WTC11 (cell line): ENCODE measurements around the gene TLCD3B. TPM values are rescaled to one million over a fixed set of nuclear protein-coding genes. Genes with fewer than 3 reads are reported as not detected.

ENCODE experiments used
- ATAC-seq: fragments of 200-7000 bp; cut with Tn5 transposase; 2 replicates; pipeline ENCODE4 v1.10.0; 2021; ENCODE audit warnings: mild to moderate bottlenecking, moderate library complexity
- CTCF ChIA-PET: fragments of 300-600 bp; sonication (Branson Sonifier 250); formaldehyde crosslinking; loops from one replicate; lab custom pipeline; 2021; ENCODE audit warnings: antibody characterized with exemption; lab: Charles Lee
- POLR2A ChIA-PET: fragments of 350-600 bp; sonication (Branson Sonifier 250); formaldehyde crosslinking; loops from one replicate; lab custom pipeline; 2021; ENCODE audit warnings: antibody characterized with exemption; lab: Charles Lee
- DNase-seq: peaks from one replicate; pipeline ENCODE4 v3.0.0; 2021; ENCODE audit warnings: low spot score
- H3K27ac Mint-ChIP-seq: 2 replicates; pipeline ENCODE4 v1.8.0; 2021; ENCODE audit warnings: mixed read lengths
- H3K27me3 Mint-ChIP-seq: 2 replicates; pipeline ENCODE4 v1.8.0; 2021; ENCODE audit warnings: low read depth, mild to moderate bottlenecking, moderate library complexity, mixed read lengths
- H3K36me3 Mint-ChIP-seq: 2 replicates; pipeline ENCODE4 v1.8.0; 2021; ENCODE audit warnings: mixed read lengths
- H3K4me1 Mint-ChIP-seq: 2 replicates; pipeline ENCODE4 v1.8.0; 2022; ENCODE audit warnings: mixed read lengths
- H3K4me3 Mint-ChIP-seq: 2 replicates; pipeline ENCODE4 v1.8.0; 2021; ENCODE audit warnings: mild to moderate bottlenecking, moderate library complexity, mixed read lengths
- H3K9me3 Mint-ChIP-seq: 2 replicates; pipeline ENCODE4 v1.8.0; 2021; ENCODE audit warnings: mixed read lengths
- AR ChIP-seq: fragments of 250-450 bp; sonication (Bioruptor Pico); IDR thresholded peaks from 2 replicates; pipeline ENCODE4 v1.9.0; 2021; ENCODE audit warnings: mild to moderate bottlenecking
- ATF1 ChIP-seq: sonication (generic); formaldehyde crosslinking; IDR thresholded peaks from 2 replicates; pipeline ENCODE4 v1.8.1; 2023; ENCODE audit warnings: mild to moderate bottlenecking, moderate library complexity, missing genetic modification reagents
- ESRRA ChIP-seq: sonication (generic); formaldehyde crosslinking; IDR thresholded peaks from 2 replicates; pipeline ENCODE4 v1.8.1; 2022; ENCODE audit warnings: mild to moderate bottlenecking, missing genetic modification reagents, borderline replicate concordance
- ETV6 ChIP-seq: sonication (generic); formaldehyde crosslinking; IDR thresholded peaks from 2 replicates; pipeline ENCODE4 v1.8.1; 2022; ENCODE audit warnings: mild to moderate bottlenecking, missing genetic modification reagents
- GTF2I ChIP-seq: fragments of 250-450 bp; sonication (Bioruptor Pico); conservative IDR thresholded peaks from 2 replicates; pipeline ENCODE4 v1.4.0; 2021; ENCODE audit warnings: mild to moderate bottlenecking
- IRF1 ChIP-seq: sonication (generic); formaldehyde crosslinking; IDR thresholded peaks from 2 replicates; pipeline ENCODE4 v1.8.0; 2023; ENCODE audit warnings: missing genetic modification reagents
- KAT7 ChIP-seq: sonication (generic); formaldehyde crosslinking; IDR thresholded peaks from 2 replicates; pipeline ENCODE4 v1.8.1; 2023; ENCODE audit warnings: missing genetic modification reagents, mild to moderate bottlenecking, borderline replicate concordance
- MAX ChIP-seq: sonication (generic); formaldehyde crosslinking; IDR thresholded peaks from 2 replicates; pipeline ENCODE4 v1.8.0; 2022; ENCODE audit warnings: mild to moderate bottlenecking, missing genetic modification reagents
- MLX ChIP-seq: sonication (generic); formaldehyde crosslinking; IDR thresholded peaks from 2 replicates; pipeline ENCODE4 v1.8.1; 2023; ENCODE audit warnings: mild to moderate bottlenecking, missing genetic modification reagents, moderate library complexity
- NFATC4 ChIP-seq: fragments of 250-450 bp; sonication (Bioruptor Pico); IDR thresholded peaks from 2 replicates; pipeline ENCODE4 v1.9.0; 2021; ENCODE audit warnings: mild to moderate bottlenecking
- NR1H2 ChIP-seq: sonication (generic); formaldehyde crosslinking; IDR thresholded peaks from 2 replicates; pipeline ENCODE4 v1.9.0; 2021; ENCODE audit warnings: mild to moderate bottlenecking, moderate library complexity, missing genetic modification reagents
- PRDM15 ChIP-seq: sonication (generic); formaldehyde crosslinking; IDR thresholded peaks from 2 replicates; pipeline ENCODE4 v1.8.0; 2022; ENCODE audit warnings: missing genetic modification reagents
- PRRX2 ChIP-seq: fragments of 250-450 bp; sonication (Bioruptor Pico); IDR thresholded peaks from 2 replicates; pipeline ENCODE4 v1.8.0; 2021; ENCODE audit warnings: mild to moderate bottlenecking
- USF1 ChIP-seq: sonication (generic); formaldehyde crosslinking; IDR thresholded peaks from 2 replicates; pipeline ENCODE4 v1.8.0; 2022; ENCODE audit warnings: mild to moderate bottlenecking, missing genetic modification reagents
- ZBTB21 ChIP-seq: sonication (generic); formaldehyde crosslinking; IDR thresholded peaks from 2 replicates; pipeline ENCODE4 v1.8.1; 2023; ENCODE audit warnings: mild to moderate bottlenecking, missing genetic modification reagents, borderline replicate concordance
- ZBTB43 ChIP-seq: sonication (generic); formaldehyde crosslinking; IDR thresholded peaks from 2 replicates; pipeline ENCODE4 v1.8.1; 2023; ENCODE audit warnings: mild to moderate bottlenecking, missing genetic modification reagents
- ZMAT4 ChIP-seq: fragments of 250-450 bp; sonication (Bioruptor Pico); IDR thresholded peaks from 2 replicates; pipeline ENCODE4 v1.9.0; 2021; ENCODE audit warnings: mild to moderate bottlenecking
- ZNF138 ChIP-seq: sonication (generic); formaldehyde crosslinking; conservative IDR thresholded peaks from 2 replicates; pipeline ENCODE4 v1.8.1; 2022; ENCODE audit warnings: mild to moderate bottlenecking, moderate library complexity, missing genetic modification reagents
- ZNF671 ChIP-seq: fragments of 250-450 bp; sonication (Bioruptor Pico); IDR thresholded peaks from 2 replicates; pipeline ENCODE4 v1.8.0; 2021; ENCODE audit warnings: mild to moderate bottlenecking
- total RNA-seq: library from RNA; stranded (reverse); gene quantifications from 3 replicates; pipeline ENCODE4 v1.2.3, GENCODE V29; 2021

TLCD3B gene
- total RNA-seq, 1 experiment from 2014 or later = 28.1 TPM

- 0 out of 2 replicates have a peak, but pooled peaks have one; percentile 5 for TF ChIP-seq ZBTB21 (CRISPR knock-in tag)
- no peak for TF ChIP-seq NFATC4
- 0 out of 2 replicates have a peak, but pooled peaks have one; percentile 8 for TF ChIP-seq MAX (CRISPR knock-in tag)
- 0 out of 2 replicates have a peak, but pooled peaks have one; percentile 69 for TF ChIP-seq MLX (CRISPR knock-in tag)
- 0 out of 2 replicates have a peak, but pooled peaks have one; percentile 17 for TF ChIP-seq USF1 (CRISPR knock-in tag)
- TF ChIP-seq NR1H2 (CRISPR knock-in tag) = 0 out of 2 replicates have a peak, but pooled peaks have one; percentile 53
- 0 out of 2 replicates have a peak, but pooled peaks have one; percentile 32 for TF ChIP-seq PRDM15 (CRISPR knock-in tag)
- 0 out of 2 replicates have a peak, but pooled peaks have one; percentile 44 for TF ChIP-seq ZBTB43
- 0 out of 2 replicates have a peak, but pooled peaks have one; percentile 67 for TF ChIP-seq IRF1 (CRISPR knock-in tag)
- no peak for TF ChIP-seq ETV6
- peak; percentile 90; the same call in 1 of the 2 replicates for TF ChIP-seq KAT7 (CRISPR knock-in tag)
- peak; percentile 52; the same call in 1 of the 2 replicates for TF ChIP-seq ESRRA (CRISPR knock-in tag)
Measured at GRCh38 chr16:30065943-30066760, 35.1 kb upstream of the TLCD3B start (continued).

- DNase-seq = peak; percentile 92
- no peaks in the 10 kb centered on the region for H3K27me3 Mint-ChIP-seq
- ATAC-seq = peak; percentile 86
- ChIA-PET CTCF (interaction anchor here (0.5 to 5.1 kb wide), 17 partner anchors 11 to 364 kb away, joined by 3 to 89 read pairs (median 4); partner anchors contain the start of genes DCTPP1, PAGR1, PPP4C and SEZ6L2), POLR2A (interaction anchor here (0.6 to 2.3 kb wide), 7 partner anchors 9 to 352 kb away, joined by 3 to 27 read pairs (median 5); partner anchors contain the start of genes HIRIP3, TBX6, TLCD3B and YPEL3)
- H3K4me1 Mint-ChIP-seq = peaks cover 37% of the 10 kb centered on the region
- H3K4me3 Mint-ChIP-seq = peak within 1 kb of the TSS; percentile 96
- peak within 1 kb of the TSS; percentile 99 for H3K27ac Mint-ChIP-seq
- peaks cover 37% of the 10 kb centered on the region for H3K36me3 Mint-ChIP-seq
- no peaks in the 10 kb centered on the region for H3K9me3 Mint-ChIP-seq
- peak; percentile 86; the same call in 1 of the 2 replicates for TF ChIP-seq ATF1
- no peak for TF ChIP-seq PRRX2
- no peak for TF ChIP-seq ZNF138 (CRISPR knock-in tag)
- no peak for TF ChIP-seq ZBTB43
- no peak for TF ChIP-seq ZNF671 (CRISPR knock-in tag)
- TF ChIP-seq USF1 (CRISPR knock-in tag) = no peak
- TF ChIP-seq AR = no peak
- TF ChIP-seq GTF2I = no peak
- no peak for TF ChIP-seq ZMAT4 (CRISPR knock-in tag)
Measured at GRCh38 chr16:30065102-30065942, 34.3 kb upstream of the TLCD3B start, which contains the start of gene ALDOA. Gene ALDOA, plus strand, starts transcription at chr16:30065760. Its CDS starts 1,138 bp downstream, at chr16:30066898.
